CD4-positive, alpha-beta T cell (primary cell): Measurements from ENCODE around the gene PEX10. TPM values are rescaled to one million over a fixed set of nuclear protein-coding genes. Genes with fewer than 3 reads are reported as not detected.

Experiments used
- ATAC-seq: fragments of 200-7000 bp; cut with Tn5 transposase; one replicate; pipeline ENCODE4 v1.10.0; 2022; ENCODE audit warnings: mild to moderate bottlenecking; ENCODE audit not compliant: poor library complexity
- CTCF ChIA-PET: fragments of 350-600 bp; sonication (Branson Sonifier 250); formaldehyde crosslinking; loops from one replicate; lab custom pipeline; 2021; ENCODE audit warnings: antibody characterized with exemption, inconsistent platforms; lab: Charles Lee
- POLR2A ChIA-PET: fragments of 350-600 bp; sonication (Branson Sonifier 250); formaldehyde crosslinking; loops from one replicate; lab custom pipeline; 2021; ENCODE audit warnings: antibody characterized with exemption, inconsistent platforms; lab: Charles Lee
- DNase-seq, 14 experiments: peaks; one replicate each; pipeline ENCODE4 v3.0.0-alpha.2; 2013 to 2020; ENCODE audit warnings: mixed read lengths in 2 of 14
- H3K27ac ChIP-seq, 2 donors: one replicate each; pipeline versions ENCODE4 v1.5.1 to v1.7.0; 2013; ENCODE audit warnings: low read length in 2 of 2, low read depth in 1 of 2, mild to moderate bottlenecking in 1 of 2
- H3K27me3 ChIP-seq, 2 experiments: 1 replicate in 1 of 2; 2 replicates in 1 of 2; pipeline versions ENCODE4 v1.6.1 to v1.7.0; 2013; ENCODE audit warnings: low read length in 2 of 2, control low read depth in 1 of 2, mild to moderate bottlenecking in 1 of 2, moderate library complexity in 1 of 2; ENCODE audit not compliant: insufficient read depth in 2 of 2, control insufficient read depth in 1 of 2
- H3K36me3 ChIP-seq: one replicate; pipeline ENCODE4 v1.6.1; 2013; ENCODE audit warnings: low read length, control low read depth; ENCODE audit not compliant: insufficient read depth
- H3K4me1 ChIP-seq: one replicate; pipeline ENCODE4 v1.6.1; 2013; ENCODE audit warnings: low read length, control low read depth; ENCODE audit not compliant: insufficient read depth
- H3K4me3 ChIP-seq: one replicate; pipeline ENCODE4 v1.5.1; 2013; ENCODE audit warnings: mild to moderate bottlenecking, low read length, moderate library complexity
- H3K9me3 ChIP-seq, 2 experiments: 1 replicate in 1 of 2; 2 replicates in 1 of 2; pipeline versions ENCODE4 v1.6.1 to v1.7.0; 2013; ENCODE audit warnings: low read length in 2 of 2, mild to moderate bottlenecking in 2 of 2, control low read depth in 1 of 2, moderate library complexity in 1 of 2; ENCODE audit not compliant: control insufficient read depth in 1 of 2, insufficient read depth in 1 of 2
- H3K27ac Mint-ChIP-seq: one replicate; pipeline ENCODE4 v1.8.0; 2020; ENCODE audit warnings: mixed read lengths
- H3K27me3 Mint-ChIP-seq: one replicate; pipeline ENCODE4 v1.8.0; 2021; ENCODE audit warnings: mixed read lengths
- H3K36me3 Mint-ChIP-seq: one replicate; pipeline ENCODE4 v1.8.0; 2021; ENCODE audit warnings: low read depth, mixed read lengths
- H3K4me1 Mint-ChIP-seq: one replicate; pipeline ENCODE4 v1.8.0; 2021; ENCODE audit warnings: low read depth, mixed read lengths
- H3K4me3 Mint-ChIP-seq: one replicate; pipeline ENCODE4 v1.8.0; 2020; ENCODE audit warnings: mild to moderate bottlenecking, mixed read lengths
- H3K9me3 Mint-ChIP-seq: one replicate; pipeline ENCODE4 v1.8.0; 2020; ENCODE audit warnings: mixed read lengths
- intact Hi-C, 2 experiments: fragments of 100-400 bp; cut with DNase I in 1 of 2; cut with micrococcal nuclease in 1 of 2; formaldehyde crosslinking; loops; one replicate each; pipeline versions ENCODE4 v1.15.1 to v1.9.0; 2023 to 2025; cut with DNase I, micrococcal nuclease
- polyA plus RNA-seq, 2 donors: library from polyadenylated mRNA; unstranded; fragments of 120-200 nt; gene quantifications; one replicate each; pipeline ENCODE4 v1.2.1, GENCODE V29; 2013
- total RNA-seq, 174 experiments: library from RNA in 2 of 174; stranded (reverse) in 2 of 174; gene quantifications; one replicate each; pipeline ENCODE4 v1.2.3 and lab custom pipeline; 2021 to 2026
- TF ChIP-seq, protein P1 (sequence below): fragments of 200-600 bp; IDR thresholded peaks from one replicate; pipeline ENCODE4 v1.8.0; 2022; ENCODE audit warnings: antibody characterized with exemption, mild to moderate bottlenecking

The PEX10 gene
- total RNA-seq (10 to 100 TPM; 12.0 to 12.5 TPM), total RNA-seq (lab: John Stamatoyannopoulos, UW) (7.4 to 38.2 (median 19.7) reads per million in 172 experiments)
- 7.5 TPM for polyA plus RNA-seq (2013, experiment 1 of 2)
- 5.9 TPM for polyA plus RNA-seq (2013, experiment 2 of 2)

GRCh38 chr1:2412395-2412772 is at the start of gene PEX10:
PEX10 (minus strand) TSS chr1:2412564; CDS start chr1:2412502, 62 bp downstream.
- POLR2A ChIA-PET, result interaction anchor here (0.6 to 2.2 kb wide), 7 partner anchors 21 to 213 kb away, joined by 3 to 20 read pairs (median 4); partner anchors contain the start of genes MORN1, PANK4 and RER1
- CTCF ChIA-PET, result interaction anchor here (1.1 to 1.6 kb wide), 2 partner anchors 111 to 374 kb away, joined by 5 to 7 read pairs; no protein-coding TSS in a partner anchor
- ATAC-seq (peak; percentile 89), DNase-seq (peak; percentile 95 to 99 (median 98))
- Mint-ChIP-seq H3K4me1 (peaks cover 32% of the 10 kb centered on the region), H3K4me3 (peak within 1 kb of the TSS; percentile 94), H3K27me3 (no peaks in the 10 kb centered on the region), H3K9me3 (no peaks in the 10 kb centered on the region), H3K36me3 (peaks cover 30% of the 10 kb centered on the region), H3K27ac (peak within 1 kb of the TSS; percentile 92)
- TF ChIP-seq, protein P1, sequence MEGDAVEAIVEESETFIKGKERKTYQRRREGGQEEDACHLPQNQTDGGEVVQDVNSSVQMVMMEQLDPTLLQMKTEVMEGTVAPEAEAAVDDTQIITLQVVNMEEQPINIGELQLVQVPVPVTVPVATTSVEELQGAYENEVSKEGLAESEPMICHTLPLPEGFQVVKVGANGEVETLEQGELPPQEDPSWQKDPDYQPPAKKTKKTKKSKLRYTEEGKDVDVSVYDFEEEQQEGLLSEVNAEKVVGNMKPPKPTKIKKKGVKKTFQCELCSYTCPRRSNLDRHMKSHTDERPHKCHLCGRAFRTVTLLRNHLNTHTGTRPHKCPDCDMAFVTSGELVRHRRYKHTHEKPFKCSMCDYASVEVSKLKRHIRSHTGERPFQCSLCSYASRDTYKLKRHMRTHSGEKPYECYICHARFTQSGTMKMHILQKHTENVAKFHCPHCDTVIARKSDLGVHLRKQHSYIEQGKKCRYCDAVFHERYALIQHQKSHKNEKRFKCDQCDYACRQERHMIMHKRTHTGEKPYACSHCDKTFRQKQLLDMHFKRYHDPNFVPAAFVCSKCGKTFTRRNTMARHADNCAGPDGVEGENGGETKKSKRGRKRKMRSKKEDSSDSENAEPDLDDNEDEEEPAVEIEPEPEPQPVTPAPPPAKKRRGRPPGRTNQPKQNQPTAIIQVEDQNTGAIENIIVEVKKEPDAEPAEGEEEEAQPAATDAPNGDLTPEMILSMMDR, result no peak
- Histone ChIP-seq H3K36me3 (peaks cover 11% of the 10 kb centered on the region), H3K9me3 (peaks cover 0 to 3% of the 10 kb centered on the region in 2 experiments), H3K27me3 (no peaks in the 10 kb centered on the region), H3K4me3 (peak within 1 kb of the TSS; percentile 67), H3K4me1 (peaks cover 54% of the 10 kb centered on the region), H3K27ac (peak within 1 kb of the TSS; percentile 69 to 72)
- intact Hi-C loops, result loop anchor here (1.0 to 10.0 kb wide), 6 partner anchors 21 to 1012 kb away; partner anchors contain the start of genes PANK4 (in 2 of the 2), MORN1 (in 1 of the 2), PRXL2B (in 1 of the 2) and RER1 (in 1 of the 2)

- TF ChIP-seq, protein P1, result no peak
- Histone ChIP-seq H3K27me3 (peaks cover 3 to 19% of the 10 kb centered on the region in 2 experiments), H3K4me3 (no peak overlapping the region), H3K4me1 (peaks cover 7% of the 10 kb centered on the region), H3K27ac (no peak overlapping the region), H3K36me3 (no peaks in the 10 kb centered on the region), H3K9me3 (no peaks in the 10 kb centered on the region)
- intact Hi-C loops, result no loop called here
- Mint-ChIP-seq H3K27ac (no peak overlapping the region), H3K9me3 (no peaks in the 10 kb centered on the region), H3K4me1 (no peaks in the 10 kb centered on the region), H3K4me3 (no peak overlapping the region), H3K27me3 (peaks cover 6% of the 10 kb centered on the region), H3K36me3 (no peaks in the 10 kb centered on the region)
- CTCF ChIA-PET, result no interaction called here
- POLR2A ChIA-PET, result no interaction called here
- ATAC-seq (no peak), DNase-seq (no peak)
Observed at GRCh38 chr1:2460996-2461751, 48.8 kb upstream of the PEX10 start.

GRCh38 chr1:2460203-2460602 is 47.8 kb upstream of the PEX10 start:
- TF ChIP-seq, protein P1, result no peak
- Histone ChIP-seq H3K4me1 (no peaks in the 10 kb centered on the region), H3K4me3 (no peak overlapping the region), H3K36me3 (no peaks in the 10 kb centered on the region), H3K27ac (no peak overlapping the region), H3K27me3 (peaks cover 0 to 13% of the 10 kb centered on the region in 2 experiments), H3K9me3 (no peaks in the 10 kb centered on the region)
- Mint-ChIP-seq H3K36me3 (no peaks in the 10 kb centered on the region), H3K4me3 (no peak overlapping the region), H3K27ac (no peak overlapping the region), H3K27me3 (peaks cover 6% of the 10 kb centered on the region), H3K9me3 (no peaks in the 10 kb centered on the region), H3K4me1 (no peaks in the 10 kb centered on the region)
- ATAC-seq (no peak), DNase-seq (no peak)
- ChIA-PET CTCF (no interaction called here), POLR2A (no interaction called here)
- intact Hi-C loops, result no loop called here
